Ovary (tissue), 9 donors: Measurements from ENCODE around the gene DISP2. TPM values are rescaled to one million over a fixed set of nuclear protein-coding genes. Genes with fewer than 3 reads are reported as not detected.

ENCODE experiments used
- DNase-seq, 5 donors: peaks; one replicate each; pipeline ENCODE4 v3.0.0-alpha.2; 2019 to 2020
- H3K27ac ChIP-seq, 2 donors: fragments of 200-600 bp; one replicate each; pipeline versions ENCODE4 v1.5.1 to v1.8.0; 2019 to 2022
- H3K27me3 ChIP-seq: fragments of 200-600 bp; one replicate; pipeline ENCODE4 v1.8.0; 2022
- H3K36me3 ChIP-seq: fragments of 200-600 bp; sonication (generic); one replicate; pipeline ENCODE4 v1.5.1; 2019
- H3K4me1 ChIP-seq: one replicate; pipeline ENCODE4 v1.8.1; 2013; ENCODE audit warnings: mild to moderate bottlenecking, moderate library complexity; ENCODE audit not compliant: insufficient read depth
- H3K4me3 ChIP-seq: fragments of 200-600 bp; sonication (generic); one replicate; pipeline ENCODE4 v1.5.1; 2017
- H3K9me3 ChIP-seq, 2 donors: fragments of 200-600 bp in 1 of 2; sonication (generic) in 1 of 2; one replicate each; pipeline versions ENCODE4 v1.5.1 to v1.8.1; 2013 to 2019; ENCODE audit warnings: mild to moderate bottlenecking in 1 of 2, moderate library complexity in 1 of 2
- EP300 ChIP-seq: sonication (generic); formaldehyde crosslinking; IDR thresholded peaks from one replicate; pipeline ENCODE4 v1.6.1; 2017; ENCODE audit warnings: antibody characterized with exemption
- POLR2A ChIP-seq: fragments of 450-650 bp; IDR thresholded peaks from one replicate; pipeline ENCODE4 v1.6.1; 2017; ENCODE audit warnings: antibody characterized with exemption, mild to moderate bottlenecking, moderate library complexity
- WGBS, 3 donors: extraction: QIAGEN DNeasy Blood & Tissue Kit in 1 of 3; methylation state at CpG; one replicate each; pipeline versions ENCODE4 v1.1.5 to v1.1.7; 2013 to 2017; 5-methylcytosine and 5-hydroxymethylcytosine counted together
- intact Hi-C, 4 donors: fragments of 100-400 bp; cut with DNase I; formaldehyde crosslinking; loops; one replicate each; pipeline versions ENCODE4 v1.11.0 to v1.15.1; 2022 to 2023
- polyA plus RNA-seq, 2 donors: library from polyadenylated mRNA; stranded (reverse); fragments of 200-250 nt in 1 of 2; fragments of 350-450 nt in 1 of 2; fragmentation: Illumina TruSeq in 1 of 2; extraction: RNeasy Lipid Tissue Mini Kit (QIAGEN cat#74804) in 1 of 2; gene quantifications; one replicate each; pipeline ENCODE4 v1.2.3, GENCODE V29; 2013 to 2014
- total RNA-seq, 7 donors: library from RNA; depleted of rRNA in 2 of 7; stranded (reverse); fragments of >200 nt in 2 of 7; fragmentation: NEBNext Ultra II Directional in 3 of 7; extraction: Animal tissue kit (Norgen Biotek cat#: 25700) in 3 of 7; gene quantifications; one replicate each; pipeline versions ENCODE4 v1.1.0 to v1.2.4, GENCODE V29; 2016 to 2023
- TF ChIP-seq, protein P1 (sequence below), 3 donors: fragments of 450-650 bp in 2 of 3; fragments of 200-600 bp in 1 of 3; IDR thresholded peaks; one replicate each; pipeline versions ENCODE4 v1.5.1 to v1.8.0; 2016 to 2022; ENCODE audit warnings: antibody characterized with exemption in 3 of 3, mild to moderate bottlenecking in 1 of 3
- donor health status: DM: no; HTN: no; CAD: no; lungs with moderate emphysema.
- donor health status: DM: no; HTN: no; CAD: no.
- donor health status: Bipolar disorder and iron deficiency.
- donor health status: DM: yes; HTN: yes; CAD: no.
- donor health status: DM: no; HTN: no; CAD: no.
- donor health status: DM: yes; HTN: yes; CAD: no.

Gene DISP2
- total and polyA plus RNA-seq, 9 donors = 0.48 to 12.9 (median 1.9) TPM; not detected in 2

DNA sequence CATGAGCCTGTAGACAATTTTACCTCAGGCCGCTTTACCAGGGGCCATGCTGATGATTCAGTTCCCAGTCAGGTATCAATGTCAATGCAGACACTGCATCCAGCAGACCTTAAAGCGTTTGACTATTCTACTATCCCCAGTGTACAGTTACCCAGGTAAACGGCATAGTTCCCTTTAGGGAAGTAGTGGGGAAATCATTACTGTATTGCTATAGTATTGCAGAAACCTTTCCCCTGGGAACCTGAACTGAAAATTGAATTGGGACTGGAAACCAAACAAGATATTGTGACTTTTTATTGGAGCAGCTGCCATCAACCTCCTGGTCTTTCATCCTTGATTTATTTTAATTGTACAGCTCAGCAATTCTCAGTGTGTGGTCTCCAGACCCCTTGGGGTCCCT is 41.1 kb upstream of the DISP2 start:
- no peaks in the 10 kb centered on the region for H3K27me3 ChIP-seq
- H3K4me1 ChIP-seq = no peaks in the 10 kb centered on the region
- intact Hi-C loops = no loop called here
- H3K36me3 ChIP-seq = no peaks in the 10 kb centered on the region
- no peak overlapping the region for H3K27ac ChIP-seq
- TF ChIP-seq, protein P1, sequence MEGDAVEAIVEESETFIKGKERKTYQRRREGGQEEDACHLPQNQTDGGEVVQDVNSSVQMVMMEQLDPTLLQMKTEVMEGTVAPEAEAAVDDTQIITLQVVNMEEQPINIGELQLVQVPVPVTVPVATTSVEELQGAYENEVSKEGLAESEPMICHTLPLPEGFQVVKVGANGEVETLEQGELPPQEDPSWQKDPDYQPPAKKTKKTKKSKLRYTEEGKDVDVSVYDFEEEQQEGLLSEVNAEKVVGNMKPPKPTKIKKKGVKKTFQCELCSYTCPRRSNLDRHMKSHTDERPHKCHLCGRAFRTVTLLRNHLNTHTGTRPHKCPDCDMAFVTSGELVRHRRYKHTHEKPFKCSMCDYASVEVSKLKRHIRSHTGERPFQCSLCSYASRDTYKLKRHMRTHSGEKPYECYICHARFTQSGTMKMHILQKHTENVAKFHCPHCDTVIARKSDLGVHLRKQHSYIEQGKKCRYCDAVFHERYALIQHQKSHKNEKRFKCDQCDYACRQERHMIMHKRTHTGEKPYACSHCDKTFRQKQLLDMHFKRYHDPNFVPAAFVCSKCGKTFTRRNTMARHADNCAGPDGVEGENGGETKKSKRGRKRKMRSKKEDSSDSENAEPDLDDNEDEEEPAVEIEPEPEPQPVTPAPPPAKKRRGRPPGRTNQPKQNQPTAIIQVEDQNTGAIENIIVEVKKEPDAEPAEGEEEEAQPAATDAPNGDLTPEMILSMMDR (IDR thresholded peaks at IDR 0.05) = no peak
- TF ChIP-seq EP300 = no peak
- no peak for TF ChIP-seq POLR2A
- DNase-seq = no peak
- no peaks in the 10 kb centered on the region for H3K9me3 ChIP-seq
- no peak overlapping the region for H3K4me3 ChIP-seq
- WGBS, 3 donors = 77 to 82% (median 79%) methylated on average over 3 of the region's 3 CpGs

DNA sequence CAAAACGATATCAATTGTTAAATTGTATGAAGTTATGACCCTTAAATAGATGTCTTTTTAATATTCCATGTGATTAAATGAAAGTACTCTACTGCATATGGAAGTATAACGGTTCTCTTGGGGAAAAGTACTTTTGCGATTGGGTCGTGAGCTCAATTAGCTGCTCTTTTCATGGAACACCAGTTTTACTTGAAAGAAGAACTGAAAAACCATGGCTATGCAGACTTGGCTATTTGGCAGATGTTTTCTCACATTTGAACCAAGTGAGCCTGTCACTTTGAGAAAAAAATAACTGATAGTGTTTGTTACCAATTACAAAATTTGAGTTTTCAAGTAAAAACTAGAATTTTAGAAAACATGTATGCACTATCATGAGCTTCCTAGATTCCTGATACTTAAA is 40.4 kb upstream of the DISP2 start:
- 76 to 77% (median 76%) methylated on average over 4 of the region's 4 CpGs for WGBS, 3 donors
- Histone ChIP-seq H3K4me3 (no peak overlapping the region), H3K27ac (no peak overlapping the region), H3K4me1 (no peaks in the 10 kb centered on the region), H3K36me3 (no peaks in the 10 kb centered on the region), H3K27me3 (no peaks in the 10 kb centered on the region), H3K9me3 (no peaks in the 10 kb centered on the region)
- DNase-seq = no peak
- intact Hi-C loops = no loop called here
- TF ChIP-seq POLR2A (no peak), EP300 (no peak)
- TF ChIP-seq, protein P1 (IDR thresholded peaks at IDR 0.05) = no peak

DNA sequence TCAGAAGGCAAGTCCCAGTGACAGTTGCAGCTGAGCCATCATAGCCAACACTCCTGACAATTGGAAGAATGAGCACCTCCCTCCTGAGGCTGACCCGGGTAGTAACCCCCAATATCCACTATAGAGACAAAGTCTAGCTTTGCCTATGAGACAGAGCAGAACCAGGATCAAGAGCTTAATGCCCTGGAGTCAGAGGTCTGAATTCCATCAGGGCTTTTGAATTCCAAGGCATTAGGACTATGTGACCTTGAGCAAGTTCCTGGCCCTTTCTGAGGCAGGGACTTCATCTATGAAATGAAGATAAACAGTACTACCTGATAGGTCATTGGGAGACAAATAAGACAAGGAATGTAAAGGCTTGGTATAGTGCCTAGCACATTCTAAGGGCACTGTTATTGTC is 37.6 kb upstream of the DISP2 start:
- H3K4me1 ChIP-seq = peaks cover 4% of the 10 kb centered on the region
- no peaks in the 10 kb centered on the region for H3K27me3 ChIP-seq
- no peak overlapping the region for H3K27ac ChIP-seq
- DNase-seq = peak in 1 of 5 donors; percentile 13
- no peak overlapping the region for H3K4me3 ChIP-seq
- WGBS, 3 donors = 90 to 100% (median 93%) methylated on average over 1 of the region's 1 CpG
- TF ChIP-seq POLR2A (no peak), EP300 (no peak)
- TF ChIP-seq, protein P1 (IDR thresholded peaks at IDR 0.05) = no peak
- H3K9me3 ChIP-seq = no peaks in the 10 kb centered on the region
- intact Hi-C loops = loop anchor here in 1 of 4 donors (2.0 to 5.0 kb wide), 2 partner anchors 37 to 100 kb away; partner anchors contain the start of gene DISP2
- no peaks in the 10 kb centered on the region for H3K36me3 ChIP-seq

DNA sequence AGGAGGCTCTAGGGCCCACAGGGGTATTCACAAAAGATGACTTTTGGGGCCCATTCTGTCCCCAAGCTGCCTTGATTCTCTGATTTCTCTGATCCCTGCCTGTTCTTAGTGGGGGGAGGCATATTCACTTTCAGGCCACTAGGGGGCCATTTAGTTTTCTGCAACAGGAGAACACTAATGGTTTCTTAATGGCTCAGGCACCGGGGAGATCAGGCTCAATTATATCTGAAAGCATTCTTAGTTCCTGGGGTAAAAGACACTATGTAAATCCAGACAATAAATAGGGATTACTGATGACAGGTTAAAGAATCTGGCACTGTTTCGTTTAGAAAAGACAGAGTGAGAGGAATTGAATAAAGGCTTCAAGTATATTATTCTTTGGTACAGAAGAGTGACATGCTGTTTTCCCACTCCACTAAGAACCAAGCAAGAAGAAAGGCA is 37.1 kb upstream of the DISP2 start:
- no peaks in the 10 kb centered on the region for H3K36me3 ChIP-seq
- H3K4me1 ChIP-seq = peaks cover 4% of the 10 kb centered on the region
- 1 to 6% (median 3%) methylated on average over 2 of the region's 2 CpGs for WGBS, 3 donors
- no peaks in the 10 kb centered on the region for H3K9me3 ChIP-seq
- peak in 3 of 5 donors; percentile 35 to 65 (median 41) for DNase-seq
- no peaks in the 10 kb centered on the region for H3K27me3 ChIP-seq
- H3K27ac ChIP-seq = no peak overlapping the region
- intact Hi-C loops = loop anchor here in 1 of 4 donors (2.0 to 5.0 kb wide), 2 partner anchors 36 to 100 kb away; partner anchors contain the start of gene DISP2
- H3K4me3 ChIP-seq = no peak overlapping the region
- TF ChIP-seq EP300 = no peak
- TF ChIP-seq, protein P1 (IDR thresholded peaks at IDR 0.05) = peak; percentile 70 to 74 (median 73)
